ENCODE measurements around the gene TMEM201. TPM values are rescaled to one million over a fixed set of nuclear protein-coding genes. Genes with fewer than 3 reads are reported as not detected.

Gene TMEM201
- total and polyA plus RNA-seq, 9 of the 15 experiments (the other 6 are each of a cell fraction or from before 2014, with no cell fraction given): 0.42 to 51.3 (median 7.4) TPM

GRCh38 chr1:9539165-9539828 lies 49.4 kb upstream of the TMEM201 start, which contains the start of gene SLC25A33 (continued):
- TF ChIP-seq CTBP1 (IDR thresholded peaks at IDR 0.05; ENCODE audit: borderline replicate concordance): peak; percentile 71; the same call in 1 of the 2 replicates
- peak; percentile 95 for TF ChIP-seq ZNF395 (CRISPR knock-in tag; IDR thresholded peaks at IDR 0.05)
- TF ChIP-seq POLR2B (IDR thresholded peaks at IDR 0.05; ENCODE audit: low read depth, partially characterized antibody): peak; percentile 58
- TF ChIP-seq CHD2 (IDR thresholded peaks at IDR 0.05; ENCODE audit: low read depth, low read length): peak; percentile 96
- TF ChIP-seq C11orf30 (IDR thresholded peaks at IDR 0.05; ENCODE audit: low read depth): no peak
- no peak for TF ChIP-seq SMARCC2 (IDR thresholded peaks at IDR 0.05; ENCODE audit: low read depth)
- peak; percentile 88 for TF ChIP-seq KDM5B (IDR thresholded peaks at IDR 0.05; ENCODE audit: insufficient replicate concordance, low read depth, low read length)
- TF ChIP-seq PHTF2 (CRISPR knock-in tag; IDR thresholded peaks at IDR 0.05): no peak
- no peak for TF ChIP-seq ZBTB34 (CRISPR knock-in tag; IDR thresholded peaks at IDR 0.05)
- no peak for TF ChIP-seq SIRT6 (IDR thresholded peaks at IDR 0.05; ENCODE audit: low read depth, low read length)
- 0 out of 2 replicates have a peak, but pooled peaks have one; percentile 64 for TF ChIP-seq HDAC8 (tag; IDR thresholded peaks at IDR 0.05)
- TF ChIP-seq YY1 (IDR thresholded peaks at IDR 0.05; ENCODE audit: borderline replicate concordance in 1 of 3, control insufficient read depth in 1 of 3, extremely low read depth in 1 of 3, insufficient read depth in 3 of 3, insufficient read length in 1 of 3, insufficient replicate concordance in 2 of 3, low read depth in 1 of 3, low read length in 2 of 3): peak in 2 of 3 experiments; percentile 64 to 74
- no peak for TF ChIP-seq NR4A1 (CRISPR knock-in tag; IDR thresholded peaks at IDR 0.05)
- peak; percentile 48; the same call in 1 of the 2 replicates for TF ChIP-seq NR4A1 (tag; IDR thresholded peaks at IDR 0.05)
- peak; percentile 99 for TF ChIP-seq REST (IDR thresholded peaks at IDR 0.05; ENCODE audit: borderline replicate concordance)
- peak; percentile 70; the same call in 1 of the 2 replicates for TF ChIP-seq REST (CRISPR knock-in tag; IDR thresholded peaks at IDR 0.05; ENCODE audit: low read depth)

All from K562 (cell line).